BE2C (cell line): Measurements from ENCODE around the gene FSTL3.

Experiments
- DNase-seq: peaks from one replicate; pipeline ENCODE4 v3.0.0-alpha.2; 2020
- H3K27me3 ChIP-seq: fragments of 250-450 bp; sonication (Bioruptor Pico); 2 replicates; pipeline ENCODE4 v1.5.1; 2020; ENCODE audit warnings: mild to moderate bottlenecking
- H3K36me3 ChIP-seq: fragments of 250-450 bp; sonication (Bioruptor Pico); 2 replicates; pipeline ENCODE4 v1.5.1; 2020; ENCODE audit warnings: mild to moderate bottlenecking
- H3K4me1 ChIP-seq: fragments of 250-450 bp; sonication (Bioruptor Pico); 2 replicates; pipeline ENCODE4 v1.5.1; 2020
- H3K4me3 ChIP-seq: 2 replicates; pipeline ENCODE4 v1.5.1; 2011; ENCODE audit warnings: low read depth, low read length
- H3K9me3 ChIP-seq: fragments of 250-450 bp; sonication (Bioruptor Pico); 2 replicates; pipeline ENCODE4 v1.5.1; 2020
- CTCF ChIP-seq: IDR thresholded peaks from 2 replicates; pipeline ENCODE4 v1.5.1; 2012; ENCODE audit warnings: mild to moderate bottlenecking, low read depth, low read length

FSTL3 gene

GRCh38 chr19:640161-640558 is 36.0 kb upstream of the FSTL3 start:
- Histone ChIP-seq H3K9me3 (no peaks in the 10 kb centered on the region), H3K36me3 (peaks cover 7% of the 10 kb centered on the region; the same call in 1 of the 2 replicates), H3K27me3 (no peaks in the 10 kb centered on the region), H3K4me1 (peaks cover 3% of the 10 kb centered on the region), H3K4me3 (no peak overlapping the region)
- no peak for TF ChIP-seq CTCF
- no peak for DNase-seq

- Histone ChIP-seq H3K4me3 (no peak overlapping the region), H3K4me1 (peaks cover 3% of the 10 kb centered on the region), H3K9me3 (no peaks in the 10 kb centered on the region), H3K27me3 (no peaks in the 10 kb centered on the region), H3K36me3 (peaks cover 10% of the 10 kb centered on the region)
- no peak for TF ChIP-seq CTCF
- no peak for DNase-seq
Observed at GRCh38 chr19:640606-641189, 35.5 kb upstream of the FSTL3 start.

GRCh38 chr19:641702-642101 is 34.5 kb upstream of the FSTL3 start:
- H3K36me3 ChIP-seq = peaks cover 20% of the 10 kb centered on the region
- no peak overlapping the region for H3K4me3 ChIP-seq
- no peaks in the 10 kb centered on the region for H3K9me3 ChIP-seq
- no peak for TF ChIP-seq CTCF
- DNase-seq = no peak
- no peaks in the 10 kb centered on the region for H3K27me3 ChIP-seq
- peaks cover 3% of the 10 kb centered on the region for H3K4me1 ChIP-seq

- no peak for DNase-seq
- no peaks in the 10 kb centered on the region for H3K27me3 ChIP-seq
- no peak for TF ChIP-seq CTCF
- no peak overlapping the region for H3K4me3 ChIP-seq
- H3K4me1 ChIP-seq = peaks cover 3% of the 10 kb centered on the region
- peaks cover 33% of the 10 kb centered on the region for H3K36me3 ChIP-seq
- H3K9me3 ChIP-seq = no peaks in the 10 kb centered on the region
Observed at GRCh38 chr19:642767-643727, 33.1 kb upstream of the FSTL3 start.

- peaks cover 3% of the 10 kb centered on the region for H3K4me1 ChIP-seq
- no peak overlapping the region for H3K4me3 ChIP-seq
- H3K36me3 ChIP-seq = peaks cover 38% of the 10 kb centered on the region
- DNase-seq = no peak
- no peak for TF ChIP-seq CTCF
- H3K9me3 ChIP-seq = no peaks in the 10 kb centered on the region
- H3K27me3 ChIP-seq = no peaks in the 10 kb centered on the region
Observed at GRCh38 chr19:643736-644135, 32.5 kb upstream of the FSTL3 start.

GRCh38 chr19:644363-644762 is 31.8 kb upstream of the FSTL3 start:
- no peak for TF ChIP-seq CTCF
- H3K27me3 ChIP-seq = no peaks in the 10 kb centered on the region
- peaks cover under 1% of the 10 kb centered on the region; the same call in 1 of the 2 replicates for H3K4me1 ChIP-seq
- no peak for DNase-seq
- no peaks in the 10 kb centered on the region for H3K9me3 ChIP-seq
- no peak overlapping the region for H3K4me3 ChIP-seq
- H3K36me3 ChIP-seq = peaks cover 44% of the 10 kb centered on the region
